ENCODE measurements around the gene SULT4A1. TPM values are rescaled to one million over a fixed set of nuclear protein-coding genes. Genes with fewer than 3 reads are reported as not detected.
"Not testable (repeated sequence)": the region's sequence is repeated elsewhere in the genome, so short reads cannot be mapped to it uniquely, and the experiment has no call there.

The SULT4A1 gene
- total RNA-seq, 2 donors from 2014 or later: 0.12 TPM; not detected in 1

GRCh38 chr22:43904412-43904811 is 42.1 kb upstream of the SULT4A1 start:
- H3K27me3 ChIP-seq; H3K4me3 ChIP-seq; DNase-seq (ENCODE audit: low spot score); H3K27ac ChIP-seq; H3K9me3 ChIP-seq; H3K4me1 ChIP-seq; H3K36me3 ChIP-seq: not testable (repeated sequence)
- TF ChIP-seq CTCF (IDR thresholded peaks at IDR 0.05): peak in 1 of 2 donors; percentile 30

- not testable (repeated sequence) for H3K36me3 ChIP-seq; H3K4me1 ChIP-seq; H3K27ac ChIP-seq; DNase-seq (ENCODE audit: low spot score); H3K4me3 ChIP-seq; H3K27me3 ChIP-seq; H3K9me3 ChIP-seq
Measured at GRCh38 chr22:43903033-43903432, 40.7 kb upstream of the SULT4A1 start.

GRCh38 chr22:43901976-43902643 is 39.8 kb upstream of the SULT4A1 start:
- TF ChIP-seq CTCF (IDR thresholded peaks at IDR 0.05): no peak
- H3K27me3 ChIP-seq: no peaks in the 10 kb centered on the region
- DNase-seq (ENCODE audit: low spot score): no peak

GRCh38 chr22:43900206-43900605 is 37.9 kb upstream of the SULT4A1 start:
- TF ChIP-seq CTCF (IDR thresholded peaks at IDR 0.05): no peak
- Histone ChIP-seq H3K4me1 (no peaks in the 10 kb centered on the region), H3K27me3 (no peaks in the 10 kb centered on the region), H3K36me3 (no peaks in the 10 kb centered on the region), H3K27ac (no peak overlapping the region), H3K9me3 (no peaks in the 10 kb centered on the region), H3K4me3 (no peak overlapping the region)
- no peak for DNase-seq (ENCODE audit: low spot score)

More at GRCh38 chr22:43901976-43902643, 39.8 kb upstream of the SULT4A1 start:
- Histone ChIP-seq H3K4me3 (no peak overlapping the region), H3K27ac (no peak overlapping the region), H3K4me1 (no peaks in the 10 kb centered on the region), H3K9me3 (no peaks in the 10 kb centered on the region), H3K36me3 (no peaks in the 10 kb centered on the region)

- Histone ChIP-seq H3K4me3 (no peak overlapping the region), H3K27ac (no peak overlapping the region), H3K27me3 (no peaks in the 10 kb centered on the region), H3K4me1 (no peaks in the 10 kb centered on the region), H3K36me3 (no peaks in the 10 kb centered on the region), H3K9me3 (no peaks in the 10 kb centered on the region)
- TF ChIP-seq CTCF (IDR thresholded peaks at IDR 0.05): no peak
- no peak for DNase-seq (ENCODE audit: low spot score)
Measured at GRCh38 chr22:43897751-43898261, 35.5 kb upstream of the SULT4A1 start.

GRCh38 chr22:43895986-43896645 is 33.8 kb upstream of the SULT4A1 start:
- no peak for DNase-seq (ENCODE audit: low spot score)
- no peak for TF ChIP-seq CTCF (IDR thresholded peaks at IDR 0.05)
- peaks cover 3 to 12% of the 10 kb centered on the region in 2 donors for H3K27me3 ChIP-seq
- no peaks in the 10 kb centered on the region for H3K36me3 ChIP-seq
- H3K27ac ChIP-seq: no peak overlapping the region
- H3K4me3 ChIP-seq: no peak overlapping the region
- no peaks in the 10 kb centered on the region for H3K9me3 ChIP-seq
- peaks cover 0 to 10% of the 10 kb centered on the region in 2 donors for H3K4me1 ChIP-seq
